Fibroblast of lung (primary cell): ENCODE results near the gene ANKRD65. TPM values are rescaled to one million over a fixed set of nuclear protein-coding genes. Genes with fewer than 3 reads are reported as not detected.
"Not testable (repeated sequence)": the region's sequence is repeated elsewhere in the genome, so short reads cannot be mapped to it uniquely, and the experiment has no call there.

Experiments
- DNase-seq, 2 donors: peaks; one replicate each; pipeline versions ENCODE4 v3.0.0 to v3.0.0-alpha.2; 2010; ENCODE audit warnings: low read depth in 2 of 2
- H2AFZ ChIP-seq: 2 replicates; pipeline ENCODE4 v1.5.1; 2012; ENCODE audit warnings: low read length, control low read depth, inconsistent platforms
- H3K27ac ChIP-seq: 2 replicates; pipeline ENCODE4 v1.5.1; 2011; ENCODE audit warnings: low read length, control low read depth; ENCODE audit not compliant: insufficient read depth
- H3K27me3 ChIP-seq: 2 replicates; pipeline ENCODE4 v1.5.1; 2011; ENCODE audit warnings: mild to moderate bottlenecking, low read length; ENCODE audit not compliant: control insufficient read depth, insufficient read depth
- H3K36me3 ChIP-seq: 2 replicates; pipeline ENCODE4 v1.5.1; 2011; ENCODE audit warnings: low read length; ENCODE audit not compliant: control insufficient read depth, insufficient read depth
- H3K4me1 ChIP-seq: 2 replicates; pipeline ENCODE4 v1.5.1; 2011; ENCODE audit warnings: low read length; ENCODE audit not compliant: control insufficient read depth, insufficient read depth; ENCODE audit errors: extremely low read depth
- H3K4me2 ChIP-seq: 2 replicates; pipeline ENCODE4 v1.5.1; 2011; ENCODE audit warnings: low read length, control low read depth; ENCODE audit not compliant: insufficient read depth; ENCODE audit errors: extremely low read depth
- H3K4me3 ChIP-seq, 4 experiments: fragments of 200-600 bp in 1 of 4; sonication (generic) in 1 of 4; replicated peaks in 1 of 4; 2 replicates each; pipeline ENCODE4 v1.5.1; 2011 to 2016; ENCODE audit warnings: low read length in 4 of 4, low read depth in 3 of 4, mild to moderate bottlenecking in 3 of 4, control low read depth in 2 of 4, inconsistent platforms in 1 of 4, mixed read lengths in 1 of 4; ENCODE audit not compliant: insufficient read depth in 1 of 4; ENCODE audit errors: control extremely low read depth in 1 of 4
- H3K79me2 ChIP-seq: 2 replicates; pipeline ENCODE4 v1.5.1; 2012; ENCODE audit warnings: mild to moderate bottlenecking, low read length, inconsistent platforms; ENCODE audit not compliant: control insufficient read depth, insufficient read depth
- H3K9ac ChIP-seq: 2 replicates; pipeline ENCODE4 v1.5.1; 2011; ENCODE audit warnings: mild to moderate bottlenecking, low read length, control low read depth; ENCODE audit not compliant: insufficient read depth
- H3K9me3 ChIP-seq: 2 replicates; pipeline ENCODE4 v1.5.1; 2012; ENCODE audit warnings: low read depth, low read length; ENCODE audit not compliant: control insufficient read depth, insufficient read depth
- H4K20me1 ChIP-seq: 2 replicates; pipeline ENCODE4 v1.5.1; 2011; ENCODE audit warnings: low read length; ENCODE audit not compliant: control insufficient read depth, insufficient read depth; ENCODE audit errors: extremely low read depth
- EZH2 ChIP-seq: IDR thresholded peaks from 2 replicates; pipeline ENCODE4 v1.5.1; 2012; ENCODE audit warnings: low read length, control low read depth, mild to moderate bottlenecking; ENCODE audit errors: missing control alignments
- polyA plus RNA-seq, 2 donors: library from polyadenylated mRNA; depleted of rRNA in 1 of 2; stranded (reverse) in 1 of 2; unstranded in 1 of 2; fragments of >200 nt; gene quantifications; 2 replicates each; pipeline ENCODE4 v1.2.1, GENCODE V29; 2011 to 2012; ENCODE audit warnings: missing spikeins in 1 of 2
- total RNA-seq: library from RNA; depleted of rRNA; stranded (reverse); fragments of >200 nt; gene quantifications from 2 replicates; pipeline ENCODE4 v1.2.1, GENCODE V29; 2014
- TF ChIP-seq, protein P1 (sequence below), 2 donors: IDR thresholded peaks in 1 of 2; conservative IDR thresholded peaks in 1 of 2; 1 replicate in 1 of 2; 2 replicates in 1 of 2; pipeline ENCODE4 v1.5.1; 2011 to 2012; ENCODE audit warnings: low read length in 2 of 2, control low read depth in 1 of 2, inconsistent platforms in 1 of 2, low read depth in 1 of 2, mild to moderate bottlenecking in 1 of 2

ANKRD65 gene
- total and polyA plus RNA-seq, 2 donors (not counting 1 experiment from before 2014, with no cell fraction given): 0.84 to 2.0 TPM

DNA sequence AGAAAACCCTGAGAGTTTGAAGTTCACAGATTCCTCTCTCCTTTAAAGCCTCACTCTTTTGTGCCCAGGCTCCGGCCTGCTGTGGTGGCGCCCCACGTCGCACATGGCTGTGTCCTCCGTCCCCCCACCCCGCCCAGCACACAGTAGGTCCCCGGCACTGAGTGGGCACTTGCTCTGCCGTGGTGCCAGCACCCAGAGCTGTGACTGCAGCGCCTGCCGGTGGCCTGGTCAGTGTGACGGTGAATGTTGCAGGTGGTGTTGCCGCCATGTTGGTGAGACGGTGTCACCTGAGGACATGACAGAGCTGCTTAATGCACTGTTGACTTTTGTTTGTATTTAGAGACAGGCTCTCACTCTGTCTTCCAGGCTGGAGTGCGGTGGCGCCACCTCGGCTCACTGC lies 31.8 kb upstream of the ANKRD65 start:
- no peaks in the 10 kb centered on the region for H4K20me1 ChIP-seq
- no peaks in the 10 kb centered on the region for H3K4me1 ChIP-seq
- H3K4me3 ChIP-seq: no peak overlapping the region
- no peak for DNase-seq
- H2AFZ ChIP-seq: no peak overlapping the region
- no peaks in the 10 kb centered on the region for H3K36me3 ChIP-seq
- TF ChIP-seq, protein P1, sequence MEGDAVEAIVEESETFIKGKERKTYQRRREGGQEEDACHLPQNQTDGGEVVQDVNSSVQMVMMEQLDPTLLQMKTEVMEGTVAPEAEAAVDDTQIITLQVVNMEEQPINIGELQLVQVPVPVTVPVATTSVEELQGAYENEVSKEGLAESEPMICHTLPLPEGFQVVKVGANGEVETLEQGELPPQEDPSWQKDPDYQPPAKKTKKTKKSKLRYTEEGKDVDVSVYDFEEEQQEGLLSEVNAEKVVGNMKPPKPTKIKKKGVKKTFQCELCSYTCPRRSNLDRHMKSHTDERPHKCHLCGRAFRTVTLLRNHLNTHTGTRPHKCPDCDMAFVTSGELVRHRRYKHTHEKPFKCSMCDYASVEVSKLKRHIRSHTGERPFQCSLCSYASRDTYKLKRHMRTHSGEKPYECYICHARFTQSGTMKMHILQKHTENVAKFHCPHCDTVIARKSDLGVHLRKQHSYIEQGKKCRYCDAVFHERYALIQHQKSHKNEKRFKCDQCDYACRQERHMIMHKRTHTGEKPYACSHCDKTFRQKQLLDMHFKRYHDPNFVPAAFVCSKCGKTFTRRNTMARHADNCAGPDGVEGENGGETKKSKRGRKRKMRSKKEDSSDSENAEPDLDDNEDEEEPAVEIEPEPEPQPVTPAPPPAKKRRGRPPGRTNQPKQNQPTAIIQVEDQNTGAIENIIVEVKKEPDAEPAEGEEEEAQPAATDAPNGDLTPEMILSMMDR (conservative IDR thresholded peaks at IDR 0.05 in 1 of 2, IDR thresholded peaks at IDR 0.05 in 1 of 2; ENCODE audit: low read depth in 1 of 2, low read length in 2 of 2): no peak
- no peak for TF ChIP-seq EZH2
- no peak overlapping the region for H3K4me2 ChIP-seq
- H3K79me2 ChIP-seq: no peaks in the 10 kb centered on the region
- no peaks in the 10 kb centered on the region for H3K27me3 ChIP-seq
- H3K9ac ChIP-seq: no peak overlapping the region
- no peak overlapping the region for H3K27ac ChIP-seq
- no peaks in the 10 kb centered on the region for H3K9me3 ChIP-seq

DNA sequence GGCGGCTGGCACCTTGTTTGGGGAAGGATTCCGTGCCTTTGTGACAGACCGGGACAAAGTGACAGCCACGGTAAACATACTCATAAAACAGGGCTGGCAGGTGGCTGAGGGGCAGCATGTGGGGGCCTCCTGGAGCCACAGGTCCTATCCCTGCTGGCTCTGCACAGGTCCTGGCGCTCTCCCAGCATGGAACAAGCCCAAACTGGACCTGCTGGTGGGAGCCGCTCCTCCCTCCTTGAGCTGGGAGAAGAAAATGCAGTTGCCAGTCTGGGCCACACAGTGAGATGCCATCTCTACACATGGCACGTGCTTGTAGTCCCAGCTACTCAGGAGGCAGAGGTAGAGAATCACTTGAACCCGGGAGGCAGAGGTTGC lies 31.3 kb upstream of the ANKRD65 start:
- H4K20me1 ChIP-seq, H3K9me3 ChIP-seq, H3K4me2 ChIP-seq, H3K4me1 ChIP-seq, H3K27me3 ChIP-seq, H3K9ac ChIP-seq, DNase-seq, H2AFZ ChIP-seq, H3K27ac ChIP-seq, H3K4me3 ChIP-seq, H3K79me2 ChIP-seq, H3K36me3 ChIP-seq: not testable (repeated sequence)

DNA sequence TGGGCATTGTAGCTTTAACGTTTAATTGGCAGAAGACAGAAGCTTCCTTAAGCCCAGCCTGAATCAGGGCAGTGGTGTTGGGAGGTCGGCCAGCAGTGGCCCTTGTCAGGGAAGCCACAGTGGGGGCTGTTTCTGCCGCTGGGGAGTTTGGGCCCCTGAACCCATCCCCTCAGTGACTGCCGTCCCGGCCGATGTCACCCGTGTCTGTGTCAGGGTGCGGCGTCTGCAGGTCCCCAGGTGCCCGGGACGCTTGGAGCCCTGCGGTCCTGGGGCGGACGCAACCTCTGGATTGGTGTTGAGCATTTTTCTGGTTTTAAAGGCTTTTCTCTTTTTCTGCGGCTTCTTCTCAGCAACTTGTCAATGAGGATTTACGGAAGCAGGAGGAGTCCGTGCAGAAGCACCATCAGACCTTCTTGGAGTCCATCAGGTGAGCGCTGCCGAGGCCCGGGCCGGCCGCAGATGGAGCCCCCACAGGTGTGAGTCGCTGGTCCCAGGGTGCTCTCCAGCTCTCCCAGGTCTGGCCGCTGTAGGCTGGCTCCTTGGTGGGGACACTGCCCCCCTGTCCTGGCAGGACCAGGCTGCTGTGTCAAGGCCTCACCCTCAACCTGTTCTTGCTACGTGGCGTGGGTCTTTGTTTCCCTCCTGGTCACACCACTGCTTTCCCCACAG lies 30.8 kb upstream of the ANKRD65 start:
- Histone ChIP-seq H3K36me3 (no peaks in the 10 kb centered on the region), H3K4me2 (no peak overlapping the region), H3K9ac (no peak overlapping the region), H4K20me1 (no peaks in the 10 kb centered on the region), H3K9me3 (no peaks in the 10 kb centered on the region), H3K27ac (no peak overlapping the region), H3K4me1 (no peaks in the 10 kb centered on the region), H3K4me3 (no peak overlapping the region), H3K27me3 (no peaks in the 10 kb centered on the region), H2AFZ (no peak overlapping the region), H3K79me2 (no peaks in the 10 kb centered on the region)
- no peak for DNase-seq
- TF ChIP-seq, protein P1 (conservative IDR thresholded peaks at IDR 0.05 in 1 of 2, IDR thresholded peaks at IDR 0.05 in 1 of 2; ENCODE audit: low read depth in 1 of 2, low read length in 2 of 2): no peak
- TF ChIP-seq EZH2: no peak

DNA sequence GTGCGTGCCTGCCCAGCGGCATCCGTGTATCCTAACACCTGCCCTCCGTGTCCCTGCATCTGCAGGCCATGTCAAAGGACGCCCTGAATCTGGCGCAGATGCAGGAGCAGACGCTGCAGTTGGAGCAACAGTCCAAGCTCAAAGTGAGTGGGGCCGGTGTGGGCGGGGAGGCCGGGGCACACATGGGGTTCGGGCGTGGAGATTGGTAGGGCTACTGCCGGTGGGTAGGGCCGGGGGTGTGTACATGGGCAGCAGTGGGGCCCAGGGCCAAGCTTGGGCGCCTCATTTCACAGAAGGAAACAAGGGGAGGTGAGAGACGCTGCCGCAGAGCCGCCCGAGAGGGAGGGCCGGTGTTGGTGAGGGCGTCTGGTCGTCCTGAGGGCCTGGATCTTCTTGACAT lies 29.5 kb upstream of the ANKRD65 start:
- H2AFZ ChIP-seq: not testable (repeated sequence)

More for the DNA sequence above, 29.5 kb upstream of the ANKRD65 start:
- H4K20me1 ChIP-seq, H3K4me2 ChIP-seq, H3K9ac ChIP-seq, H3K79me2 ChIP-seq, H3K9me3 ChIP-seq, H3K27me3 ChIP-seq, H3K4me1 ChIP-seq, DNase-seq, H3K27ac ChIP-seq, H3K4me3 ChIP-seq, H3K36me3 ChIP-seq: not testable (repeated sequence)
